GM06990 (cell line): ENCODE measurements around the gene HS3ST4.

Experiments used
- DNase-seq: peaks from one replicate; pipeline ENCODE4 v3.0.0-alpha.2; 2011; ENCODE audit not compliant: insufficient read length; ENCODE audit errors: extremely low read depth
- H3K27me3 ChIP-seq: replicated peaks from 2 replicates; pipeline ENCODE4 v1.6.0; 2011; ENCODE audit warnings: low read length; ENCODE audit not compliant: control insufficient read depth, insufficient read depth
- H3K36me3 ChIP-seq: 2 replicates; pipeline ENCODE4 v1.5.1; 2011; ENCODE audit warnings: low read length; ENCODE audit not compliant: control insufficient read depth, insufficient read depth
- H3K4me3 ChIP-seq: replicated peaks from 2 replicates; pipeline ENCODE4 v1.5.1; 2011; ENCODE audit warnings: low read depth, mild to moderate bottlenecking, control low read depth, low read length
- CTCF ChIP-seq: IDR thresholded peaks from 2 replicates; pipeline ENCODE4 v1.5.1; 2011; ENCODE audit warnings: low read length, control low read depth, mild to moderate bottlenecking, inconsistent platforms; ENCODE audit not compliant: insufficient read depth, poor library complexity, severe bottlenecking

The HS3ST4 gene

GRCh38 chr16:26051063-26051462 is 359.3 kb downstream of the HS3ST4 start:
- DNase-seq: no peak
- Histone ChIP-seq H3K36me3 (no peaks in the 10 kb centered on the region), H3K27me3 (no peaks in the 10 kb centered on the region), H3K4me3 (no peak overlapping the region)
- TF ChIP-seq CTCF: no peak

GRCh38 chr16:26053889-26054288 is 362.1 kb downstream of the HS3ST4 start:
- Histone ChIP-seq H3K36me3 (no peaks in the 10 kb centered on the region), H3K27me3 (no peaks in the 10 kb centered on the region), H3K4me3 (no peak overlapping the region)
- TF ChIP-seq CTCF: no peak
- no peak for DNase-seq

- no peak overlapping the region for H3K4me3 ChIP-seq
- no peak for DNase-seq
These were observed 366.6 kb downstream of the HS3ST4 start for GRCh38 chr16:26058326-26058725.

GRCh38 chr16:26070302-26071100 is 378.7 kb downstream of the HS3ST4 start:
- no peak for DNase-seq
- H3K36me3 ChIP-seq: no peaks in the 10 kb centered on the region
- TF ChIP-seq CTCF: no peak
- H3K27me3 ChIP-seq: no peaks in the 10 kb centered on the region
- H3K4me3 ChIP-seq: no peak overlapping the region

More at GRCh38 chr16:26058326-26058725, 366.6 kb downstream of the HS3ST4 start:
- TF ChIP-seq CTCF: no peak
- Histone ChIP-seq H3K36me3 (no peaks in the 10 kb centered on the region), H3K27me3 (no peaks in the 10 kb centered on the region)

- Histone ChIP-seq H3K4me3 (no peak overlapping the region), H3K27me3 (no peaks in the 10 kb centered on the region), H3K36me3 (no peaks in the 10 kb centered on the region)
- TF ChIP-seq CTCF: no peak
- no peak for DNase-seq
These were observed 379.5 kb downstream of the HS3ST4 start for GRCh38 chr16:26071101-26071866.
